ENCODE data around the gene PCDHGA11. TPM values are rescaled to one million over a fixed set of nuclear protein-coding genes. Genes with fewer than 3 reads are reported as not detected.

The PCDHGA11 gene
- total and polyA plus RNA-seq, 2 donors (not counting 3 experiments of a cell fraction or from before 2014, with no cell fraction given) = 8.0 to 11.5 TPM

- CTCF ChIA-PET = interaction anchor here (1.0 to 6.8 kb wide), 3 partner anchors 13 to 77 kb away, joined by 3 to 158 read pairs (median 4); partner anchors contain the start of genes PCDHGA11 and PCDHGC3
- dilution Hi-C loops (cut with MboI; ENCODE audit: extremely low pct_ligation_motif_present, low sequenced_read_pairs) = no loop called here
Measured at GRCh38 chr5:141434006-141434405, 13.2 kb downstream of the PCDHGA11 start.

More at GRCh38 chr5:141434006-141434405, 13.2 kb downstream of the PCDHGA11 start:
- Histone ChIP-seq H3K36me3 (ENCODE audit: control insufficient read depth in 2 of 2, extremely low read depth in 1 of 2, insufficient read depth in 2 of 2, low read length in 2 of 2) (no peaks in the 10 kb centered on the region), H3K9me3 (replicated peaks; ENCODE audit: control insufficient read depth, insufficient read depth, low read length) (no peaks in the 10 kb centered on the region), H3K4me2 (ENCODE audit: insufficient read depth, low read length) (no peak overlapping the region), H3K27me3 (ENCODE audit: control insufficient read depth in 2 of 2, insufficient read depth in 2 of 2, low read length in 2 of 2) (peaks cover 15 to 20% of the 10 kb centered on the region in 2 experiments), H3K9ac (replicated peaks; ENCODE audit: extremely low read depth, insufficient read depth, low read length) (no peak overlapping the region), H2AFZ (ENCODE audit: low read depth, low read length) (no peak overlapping the region), H4K20me1 (replicated peaks; ENCODE audit: control insufficient read depth, extremely low read depth, insufficient read depth, low read length) (no peaks in the 10 kb centered on the region), H3K79me2 (ENCODE audit: control insufficient read depth, insufficient read depth, low read length) (no peaks in the 10 kb centered on the region), H3K4me3 (replicated peaks in 1 of 3; ENCODE audit: insufficient read depth in 1 of 3, low read depth in 1 of 3, low read length in 3 of 3) (no peak overlapping the region), H3K9me1 (replicated peaks; ENCODE audit: control insufficient read depth, extremely low read depth, insufficient read depth, low read length) (no peaks in the 10 kb centered on the region), H3K27ac (ENCODE audit: insufficient read depth, low read depth, low read length) (no peak overlapping the region), H3K4me1 (ENCODE audit: control insufficient read depth, extremely low read depth, insufficient read depth, low read length) (peaks cover 17% of the 10 kb centered on the region)
- no TSS peak for BruUV-seq (replicated peaks)
- POLR2A ChIA-PET = no interaction called here
- no peak for TF ChIP-seq POLR2A (IDR thresholded peaks at IDR 0.05; ENCODE audit: low read depth, low read length)
- no peak for TF ChIP-seq EZH2 (IDR thresholded peaks at IDR 0.05; ENCODE audit: borderline replicate concordance, low read depth, low read length, severe bottlenecking)
- no peak for TF ChIP-seq GATA2 (IDR thresholded peaks at IDR 0.05; ENCODE audit: insufficient read depth, insufficient read length, low read depth, low read length)
- TF ChIP-seq, protein P1, sequence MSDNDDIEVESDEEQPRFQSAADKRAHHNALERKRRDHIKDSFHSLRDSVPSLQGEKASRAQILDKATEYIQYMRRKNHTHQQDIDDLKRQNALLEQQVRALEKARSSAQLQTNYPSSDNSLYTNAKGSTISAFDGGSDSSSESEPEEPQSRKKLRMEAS (IDR thresholded peaks at IDR 0.05; ENCODE audit: insufficient read depth, insufficient read length) = no peak
- TF ChIP-seq POLR2AphosphoS5 (IDR thresholded peaks at IDR 0.05; ENCODE audit: insufficient read depth, low read depth, low read length) = no peak
- no peak for TF ChIP-seq MYC (IDR thresholded peaks at IDR 0.05; ENCODE audit: low read depth, low read length)
- TF ChIP-seq JUN (IDR thresholded peaks at IDR 0.05; ENCODE audit: borderline replicate concordance, insufficient read depth, insufficient read length, low read depth) = no peak
- no peak for TF ChIP-seq FOS (IDR thresholded peaks at IDR 0.05; ENCODE audit: borderline replicate concordance, insufficient read depth, low read length)
- TF ChIP-seq, protein P2, sequence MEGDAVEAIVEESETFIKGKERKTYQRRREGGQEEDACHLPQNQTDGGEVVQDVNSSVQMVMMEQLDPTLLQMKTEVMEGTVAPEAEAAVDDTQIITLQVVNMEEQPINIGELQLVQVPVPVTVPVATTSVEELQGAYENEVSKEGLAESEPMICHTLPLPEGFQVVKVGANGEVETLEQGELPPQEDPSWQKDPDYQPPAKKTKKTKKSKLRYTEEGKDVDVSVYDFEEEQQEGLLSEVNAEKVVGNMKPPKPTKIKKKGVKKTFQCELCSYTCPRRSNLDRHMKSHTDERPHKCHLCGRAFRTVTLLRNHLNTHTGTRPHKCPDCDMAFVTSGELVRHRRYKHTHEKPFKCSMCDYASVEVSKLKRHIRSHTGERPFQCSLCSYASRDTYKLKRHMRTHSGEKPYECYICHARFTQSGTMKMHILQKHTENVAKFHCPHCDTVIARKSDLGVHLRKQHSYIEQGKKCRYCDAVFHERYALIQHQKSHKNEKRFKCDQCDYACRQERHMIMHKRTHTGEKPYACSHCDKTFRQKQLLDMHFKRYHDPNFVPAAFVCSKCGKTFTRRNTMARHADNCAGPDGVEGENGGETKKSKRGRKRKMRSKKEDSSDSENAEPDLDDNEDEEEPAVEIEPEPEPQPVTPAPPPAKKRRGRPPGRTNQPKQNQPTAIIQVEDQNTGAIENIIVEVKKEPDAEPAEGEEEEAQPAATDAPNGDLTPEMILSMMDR (IDR thresholded peaks at IDR 0.05; ENCODE audit: extremely low read depth in 1 of 2, insufficient read depth in 1 of 2, low read depth in 1 of 2, low read length in 2 of 2) = no peak
- FAIRE-seq (no peak), DNase-seq (ENCODE audit: low read depth, low spot score) (no peak)
- intact Hi-C loops (cut with micrococcal nuclease) = no loop called here

Data from endothelial cell of umbilical vein (primary cell).